ENCODE results near the gene CCND3.
"Not testable (repeated sequence)": the region's sequence is repeated elsewhere in the genome, so short reads cannot be mapped to it uniquely, and the experiment has no call there.

The CCND3 gene

DNA sequence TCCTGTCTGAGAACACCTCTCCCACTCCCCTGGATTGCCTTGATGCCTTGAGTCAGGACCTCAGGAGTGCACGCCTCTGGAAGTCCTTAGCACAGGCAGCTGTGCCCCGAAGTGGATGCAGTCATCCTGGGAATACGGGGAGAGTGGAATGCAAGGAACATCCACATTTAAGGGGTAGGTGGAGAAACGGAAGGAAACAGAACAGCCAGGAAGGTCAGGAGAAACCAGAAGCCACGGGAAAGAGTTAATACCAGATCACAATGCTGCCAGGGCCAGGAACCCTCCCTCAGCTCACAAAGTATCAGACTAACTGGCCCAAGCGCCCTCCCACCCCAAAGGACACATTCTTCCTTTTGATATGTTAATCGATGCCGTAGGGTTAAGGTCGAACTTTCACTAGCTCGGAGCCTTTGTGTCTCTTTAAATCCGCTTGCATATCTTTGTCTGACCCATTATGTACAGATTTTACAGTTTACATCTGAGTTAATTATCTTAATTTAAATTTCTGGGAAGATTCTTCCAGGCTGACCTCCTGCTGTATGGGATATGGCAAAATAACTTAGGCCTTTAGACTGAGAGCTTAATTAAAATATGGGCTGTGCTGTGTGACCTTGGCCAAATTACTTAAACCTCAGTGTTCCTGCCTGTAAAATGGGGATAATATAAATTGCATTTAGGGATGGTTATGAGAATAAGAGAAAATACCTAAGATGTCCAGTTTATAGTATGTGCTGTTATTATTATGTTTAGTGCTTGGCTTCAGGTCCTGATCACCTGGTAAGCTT, 24.0 kb upstream of the CCND3 start:
- in situ Hi-C loops (cut with HindIII; ENCODE audit: low pct_unique_long_range_greater_than_20kb, low sequenced_read_pairs), result no loop called here
- no peak for TF ChIP-seq JUND (IDR thresholded peaks at IDR 0.05; ENCODE audit: low read depth)
- DNase-seq (ENCODE audit: low read depth in 1 of 2, low spot score in 1 of 2), result no peak

DNA sequence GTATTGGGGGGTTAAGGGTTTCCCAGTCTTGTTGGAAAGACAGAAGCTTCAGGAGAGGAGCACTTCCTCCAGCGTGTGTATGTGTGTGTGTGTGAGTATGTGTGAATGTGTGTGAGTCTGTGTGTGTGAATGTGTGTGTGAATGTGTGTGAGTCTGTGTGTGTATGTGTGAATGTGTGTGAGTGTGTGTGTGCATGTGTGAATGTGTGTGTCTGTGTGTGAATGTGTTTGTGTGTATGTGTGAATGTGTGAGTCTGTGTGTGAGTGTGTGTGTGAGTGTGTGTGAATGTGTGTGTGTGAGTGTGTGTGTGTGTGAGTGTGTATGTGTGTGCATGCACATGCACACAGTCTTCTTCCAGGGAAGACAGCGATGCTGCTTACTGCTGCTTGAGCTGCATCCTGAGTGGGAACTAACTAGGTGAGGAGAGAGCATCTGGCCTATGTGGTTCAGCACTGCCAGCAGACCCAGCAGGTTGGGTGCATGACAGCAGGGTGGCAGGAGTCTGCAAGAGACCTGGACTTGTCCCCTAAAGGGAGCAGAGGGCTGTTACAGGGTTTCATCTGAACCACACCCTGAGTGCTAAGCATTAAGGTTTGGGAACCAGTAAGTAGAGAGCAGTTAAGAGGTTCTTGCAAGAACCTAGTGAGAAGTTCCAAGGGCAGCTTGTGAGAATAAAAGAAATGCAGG, 22.7 kb upstream of the CCND3 start:
- no peak for TF ChIP-seq JUND (IDR thresholded peaks at IDR 0.05; ENCODE audit: low read depth)
- in situ Hi-C loops (cut with HindIII; ENCODE audit: low pct_unique_long_range_greater_than_20kb, low sequenced_read_pairs), result no loop called here
- DNase-seq (ENCODE audit: low read depth in 1 of 2, low spot score in 1 of 2), result no peak

DNA sequence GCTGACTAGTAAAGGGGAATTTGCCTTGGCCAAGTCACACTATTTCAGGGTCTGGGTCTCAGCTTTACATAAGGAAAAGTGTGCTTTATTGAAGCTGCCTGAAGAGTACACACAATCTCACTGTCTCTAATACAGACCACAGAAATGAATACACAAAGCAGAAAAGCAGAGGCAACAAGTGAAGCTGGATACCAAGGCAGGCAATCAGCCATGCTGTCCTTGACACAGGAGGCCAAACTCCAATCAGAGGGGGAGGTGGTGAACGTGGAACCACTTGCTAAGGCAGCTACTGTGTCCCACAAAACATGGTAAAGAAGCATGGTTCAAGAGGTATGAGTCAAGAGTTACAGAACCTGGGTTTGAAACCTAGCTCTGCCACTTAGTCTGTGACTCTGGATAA, 21.8 kb upstream of the CCND3 start:
- no peak for DNase-seq (ENCODE audit: low read depth in 1 of 2, low spot score in 1 of 2)
- in situ Hi-C loops (cut with HindIII; ENCODE audit: low pct_unique_long_range_greater_than_20kb, low sequenced_read_pairs), result no loop called here
- no peak for TF ChIP-seq JUND (IDR thresholded peaks at IDR 0.05; ENCODE audit: low read depth)

DNA sequence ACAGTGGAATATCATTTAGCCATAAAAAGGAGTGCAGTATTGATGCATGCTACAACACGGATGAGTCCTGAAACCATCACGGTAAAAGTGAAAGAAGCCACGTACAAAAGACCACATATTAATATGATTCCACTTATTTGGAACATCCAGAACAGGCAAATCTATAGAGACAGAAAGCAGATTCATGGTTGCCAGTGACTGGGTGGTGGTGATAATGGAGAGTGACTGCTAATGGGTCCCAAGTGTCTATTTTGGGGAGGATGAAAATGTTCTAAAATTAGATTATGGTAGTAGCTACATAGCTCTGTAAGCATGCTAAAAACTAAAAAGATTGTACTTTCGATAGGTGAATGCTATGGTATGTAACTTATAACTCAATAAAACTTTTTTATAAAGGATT, 18.4 kb upstream of the CCND3 start:
- no peak for DNase-seq (ENCODE audit: low read depth in 1 of 2, low spot score in 1 of 2)
- in situ Hi-C loops (cut with HindIII; ENCODE audit: low pct_unique_long_range_greater_than_20kb, low sequenced_read_pairs), result no loop called here
- no peak for TF ChIP-seq JUND (IDR thresholded peaks at IDR 0.05; ENCODE audit: low read depth)

DNA sequence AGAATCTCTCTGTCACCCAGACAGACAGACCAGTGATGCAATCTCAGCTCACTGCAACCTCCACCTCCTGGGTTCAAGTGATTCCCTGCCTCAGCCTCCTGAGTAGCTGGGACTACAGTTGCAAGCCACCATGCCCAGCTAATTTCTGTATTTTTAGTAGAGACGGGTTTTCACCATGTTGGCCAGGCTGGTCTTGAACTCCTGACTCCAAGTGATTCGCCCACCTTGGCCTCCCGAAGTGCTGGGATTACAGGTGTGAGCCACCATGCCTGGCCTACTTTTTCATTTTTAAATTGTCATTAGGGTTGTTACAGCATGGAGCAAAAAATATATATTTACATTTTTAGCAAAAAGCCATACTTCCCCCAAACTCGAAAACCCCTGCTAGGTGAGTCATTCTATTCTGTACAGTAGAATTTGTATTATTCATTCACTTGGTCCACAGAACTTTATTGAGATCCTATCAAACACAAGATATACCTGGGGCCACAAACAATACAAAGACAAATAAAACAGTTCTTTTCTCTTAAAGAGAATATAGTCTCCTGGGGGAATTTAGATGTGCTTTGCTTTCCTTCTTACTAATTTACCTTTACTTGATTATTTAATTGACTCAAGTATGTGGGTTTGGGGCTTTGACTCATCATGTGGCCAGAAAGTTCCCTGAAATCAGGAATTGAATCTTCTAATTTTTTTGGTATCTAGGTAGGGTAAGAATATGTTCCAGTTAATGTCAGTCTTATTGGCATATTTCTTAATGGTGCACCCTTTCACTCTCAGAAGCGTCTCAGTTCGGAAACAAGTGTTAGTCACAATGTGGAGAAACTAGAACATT, 16.6 kb upstream of the CCND3 start:
- TF ChIP-seq JUND (IDR thresholded peaks at IDR 0.05; ENCODE audit: low read depth), result no peak
- in situ Hi-C loops (cut with HindIII; ENCODE audit: low pct_unique_long_range_greater_than_20kb, low sequenced_read_pairs), result no loop called here
- no peak for DNase-seq (ENCODE audit: low read depth in 1 of 2, low spot score in 1 of 2)

DNA sequence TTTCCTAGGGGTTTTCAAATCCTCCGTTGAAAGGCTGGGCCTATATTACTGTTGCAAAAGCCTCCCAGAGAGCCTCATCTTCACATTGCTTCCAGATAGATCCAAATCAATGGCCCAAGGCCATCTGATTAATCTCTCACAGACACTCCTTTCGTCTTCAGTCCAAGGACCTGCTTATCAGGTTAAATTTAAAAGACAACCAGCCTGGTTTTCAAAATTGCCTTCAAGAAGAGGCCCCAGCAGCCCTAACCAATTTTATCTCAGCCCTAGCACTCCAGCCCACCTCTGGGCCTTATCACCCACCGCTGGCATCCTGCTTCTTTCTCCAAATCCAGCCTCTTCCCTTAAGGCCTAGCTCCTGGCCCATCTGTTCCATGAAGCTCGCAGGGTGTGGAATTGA, 15.5 kb upstream of the CCND3 start:
- DNase-seq (ENCODE audit: low read depth in 1 of 2, low spot score in 1 of 2), result no peak
- in situ Hi-C loops (cut with HindIII; ENCODE audit: low pct_unique_long_range_greater_than_20kb, low sequenced_read_pairs), result no loop called here
- no peak for TF ChIP-seq JUND (IDR thresholded peaks at IDR 0.05; ENCODE audit: low read depth)

DNA sequence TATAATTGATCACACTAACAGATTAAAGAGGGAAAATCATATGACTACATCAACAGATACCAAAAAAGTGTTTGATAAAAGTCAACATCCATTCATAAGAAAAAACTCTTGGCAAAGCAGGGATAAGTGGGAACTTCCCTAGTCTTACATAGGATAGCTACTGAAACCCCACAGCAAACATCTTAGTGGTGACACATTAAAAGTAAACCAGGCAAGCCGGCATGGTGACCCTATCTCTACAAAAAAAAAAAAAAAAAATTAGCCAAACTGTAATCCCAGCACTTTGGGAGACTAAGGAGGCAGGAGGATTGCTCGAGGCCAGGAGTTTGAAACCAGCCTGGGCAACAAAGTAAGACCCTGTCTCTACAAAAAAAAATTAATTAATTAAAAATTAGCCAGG, 13.8 kb upstream of the CCND3 start:
- DNase-seq (ENCODE audit: low read depth in 1 of 2, low spot score in 1 of 2), result no peak
- in situ Hi-C loops (cut with HindIII; ENCODE audit: low pct_unique_long_range_greater_than_20kb, low sequenced_read_pairs), result no loop called here
- no peak for TF ChIP-seq JUND (IDR thresholded peaks at IDR 0.05; ENCODE audit: low read depth)

DNA sequence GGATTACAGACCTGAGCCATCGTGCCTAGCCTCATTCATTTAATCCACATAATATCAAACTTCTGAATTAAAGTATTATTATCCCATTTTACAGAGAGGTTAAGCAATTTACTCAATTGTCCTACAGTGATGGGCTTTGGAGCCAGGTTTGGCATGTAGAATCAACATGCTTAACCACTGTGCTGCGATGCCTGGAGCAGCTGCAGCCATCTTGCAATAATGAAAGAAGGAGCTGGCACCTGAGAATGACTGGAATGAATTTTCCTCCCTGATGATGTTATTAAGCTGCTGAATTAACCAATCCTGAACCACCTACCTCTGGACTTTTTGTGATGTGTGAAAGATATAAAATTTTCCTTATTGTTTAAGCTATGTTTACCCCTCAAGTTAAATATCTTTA, 13.1 kb upstream of the CCND3 start:
- in situ Hi-C loops (cut with HindIII; ENCODE audit: low pct_unique_long_range_greater_than_20kb, low sequenced_read_pairs), result no loop called here

DNA sequence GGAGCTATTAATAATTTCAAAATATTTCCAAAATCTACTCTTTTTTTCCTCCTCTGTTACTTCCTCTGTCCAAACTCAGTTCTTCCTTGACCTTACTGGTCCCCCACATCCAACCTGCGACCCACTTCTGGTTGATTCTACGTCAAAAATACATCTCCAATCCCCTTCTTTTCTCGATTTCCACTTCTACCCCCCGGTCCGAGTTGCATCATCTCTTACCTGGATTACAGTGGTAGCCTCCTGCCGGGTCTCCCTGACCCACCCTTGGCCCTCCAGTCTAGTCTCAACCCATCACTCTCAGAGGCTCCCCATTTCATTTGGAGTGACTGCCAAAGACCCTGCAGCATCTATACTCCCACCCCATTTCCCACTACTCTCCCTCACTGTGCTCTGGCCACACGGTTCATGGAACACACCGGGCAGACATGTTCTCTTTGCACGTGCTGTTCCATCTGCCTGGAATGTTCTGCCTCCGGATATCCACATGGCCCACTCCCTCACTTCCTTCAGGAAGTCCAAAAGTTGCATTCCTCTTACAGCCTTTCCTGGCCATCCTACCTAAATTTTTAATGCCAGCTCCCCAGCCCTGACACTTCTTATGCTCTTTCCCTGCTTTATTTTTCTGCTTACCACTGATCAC, 6.1 kb upstream of the CCND3 start:
- in situ Hi-C loops (cut with HindIII; ENCODE audit: low pct_unique_long_range_greater_than_20kb, low sequenced_read_pairs), result no loop called here
- no peak for TF ChIP-seq JUND (IDR thresholded peaks at IDR 0.05; ENCODE audit: low read depth)

More for the DNA sequence above, 13.1 kb upstream of the CCND3 start:
- DNase-seq (ENCODE audit: low read depth in 1 of 2, low spot score in 1 of 2), result no peak
- no peak for TF ChIP-seq JUND (IDR thresholded peaks at IDR 0.05; ENCODE audit: low read depth)

DNA sequence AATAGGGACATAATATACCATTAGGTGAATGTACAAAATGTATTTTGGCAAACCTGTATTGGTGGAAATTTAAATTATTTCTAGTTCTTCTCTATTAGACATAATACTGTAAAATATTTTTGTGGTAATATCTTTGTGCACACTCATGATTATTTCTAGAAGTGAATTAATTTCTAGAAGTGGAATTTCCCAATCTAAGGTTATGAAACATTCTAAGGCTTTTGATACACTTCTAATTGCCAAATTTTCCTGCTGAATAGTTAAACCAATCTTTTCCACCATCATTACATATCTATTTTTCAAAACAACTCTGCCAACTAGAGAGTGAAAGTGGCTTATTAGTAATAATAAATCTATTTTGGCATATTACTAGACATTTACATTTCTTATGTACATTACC, 1.8 kb upstream of the CCND3 start:
- no peak for DNase-seq (ENCODE audit: low read depth in 1 of 2, low spot score in 1 of 2)
- in situ Hi-C loops (cut with HindIII; ENCODE audit: low pct_unique_long_range_greater_than_20kb, low sequenced_read_pairs), result no loop called here
- no peak for TF ChIP-seq JUND (IDR thresholded peaks at IDR 0.05; ENCODE audit: low read depth)

More for the DNA sequence above, 6.1 kb upstream of the CCND3 start:
- no peak for DNase-seq (ENCODE audit: low read depth in 1 of 2, low spot score in 1 of 2)

DNA sequence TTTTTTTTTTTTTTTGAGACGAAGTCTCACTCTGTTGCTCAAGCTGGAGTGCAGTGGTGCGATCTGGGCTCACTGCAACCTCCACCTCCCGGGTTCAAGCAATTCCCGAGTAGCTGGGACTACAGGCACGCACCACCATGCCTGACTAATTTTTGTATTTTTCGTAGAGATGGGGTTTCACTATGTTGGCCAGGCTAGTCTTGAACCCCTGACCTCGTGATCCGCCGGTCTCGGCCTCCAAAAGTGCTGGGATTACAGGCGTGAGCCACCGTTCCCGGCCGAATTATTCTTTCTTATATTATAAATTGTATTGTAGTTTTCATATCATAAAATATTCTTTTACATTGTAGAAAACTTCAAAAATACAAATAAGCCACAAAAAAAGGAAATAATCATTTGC, 1.3 kb upstream of the CCND3 start:
- DNase-seq (ENCODE audit: low read depth in 1 of 2, low spot score in 1 of 2); in situ Hi-C loops (cut with HindIII; ENCODE audit: low pct_unique_long_range_greater_than_20kb, low sequenced_read_pairs): not testable (repeated sequence)

DNA sequence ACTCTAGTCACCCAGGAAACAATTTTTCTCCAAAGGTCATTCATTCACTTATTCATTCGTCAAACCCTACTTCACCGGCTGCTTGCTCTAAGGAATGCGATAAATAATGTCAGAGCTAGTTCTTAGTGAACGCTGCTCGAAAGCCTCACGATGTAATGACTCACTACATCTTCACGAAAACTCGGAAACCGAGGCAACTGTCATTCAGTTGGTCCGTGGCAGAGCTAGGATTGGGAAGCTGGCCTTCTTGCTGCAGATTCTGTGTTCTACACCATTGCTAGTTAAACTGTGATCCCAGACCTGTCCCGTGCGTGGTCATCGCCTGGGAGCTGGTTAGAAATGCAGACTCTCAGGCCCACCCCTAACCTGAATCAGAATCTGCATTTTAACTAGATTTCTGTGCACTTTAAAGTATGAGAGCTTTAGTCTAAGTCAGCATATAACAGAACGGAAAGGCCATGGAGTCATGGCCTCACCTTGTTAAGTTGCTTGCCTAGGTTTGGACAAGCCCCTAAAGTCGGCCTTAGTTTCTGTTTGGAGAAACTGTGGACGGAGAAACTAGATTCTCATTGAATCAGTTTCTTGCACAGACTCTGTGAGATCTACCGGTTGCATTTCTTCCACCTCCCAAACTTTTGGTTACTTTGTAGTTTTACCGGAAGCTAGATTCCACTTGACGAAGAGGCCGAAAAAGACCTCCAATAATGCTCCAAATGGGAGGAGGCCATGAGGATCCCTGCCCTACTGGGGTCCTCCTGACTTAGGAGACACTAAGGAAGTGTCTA, 651 bp upstream of the CCND3 start:
- DNase-seq (ENCODE audit: low read depth in 1 of 2, low spot score in 1 of 2), result no peak
- TF ChIP-seq JUND (IDR thresholded peaks at IDR 0.05; ENCODE audit: low read depth), result no peak
- in situ Hi-C loops (cut with HindIII; ENCODE audit: low pct_unique_long_range_greater_than_20kb, low sequenced_read_pairs), result no loop called here

Measured in T47D (cell line).